ENCODE measurements around the gene EHBP1. TPM values are rescaled to one million over a fixed set of nuclear protein-coding genes. Genes with fewer than 3 reads are reported as not detected.

The EHBP1 gene
- polyA plus RNA-seq, 1 of the 3 experiments (the other 2 are of a cell fraction) = 62.7 TPM

- no peak overlapping the region for H3K4me2 ChIP-seq
- no peaks in the 10 kb centered on the region for H3K79me2 ChIP-seq (ENCODE audit: insufficient read depth)
- no peaks in the 10 kb centered on the region for H3K27me3 ChIP-seq (ENCODE audit: insufficient read depth)
- H3K9ac ChIP-seq = no peak overlapping the region
- no peak overlapping the region for H2AFZ ChIP-seq (ENCODE audit: low read depth)
- TF ChIP-seq MEF2A (IDR thresholded peaks at IDR 0.05; ENCODE audit: borderline replicate concordance, low read depth) (no peak), TAF1 (IDR thresholded peaks at IDR 0.05; ENCODE audit: borderline replicate concordance, low read depth, low read length) (no peak), YY1 (IDR thresholded peaks at IDR 0.05; ENCODE audit: low read depth) (no peak), RAD21 (IDR thresholded peaks at IDR 0.05; ENCODE audit: low read length) (no peak), MXI1 (IDR thresholded peaks at IDR 0.05; ENCODE audit: low read depth, low read length) (no peak), USF1 (IDR thresholded peaks at IDR 0.05; ENCODE audit: borderline replicate concordance, low read depth) (no peak), RXRA (IDR thresholded peaks at IDR 0.05; ENCODE audit: borderline replicate concordance, low read depth) (no peak), GATA2 (CRISPR knock-in tag; IDR thresholded peaks at IDR 0.05) (no peak)
- TF ChIP-seq, protein P1, sequence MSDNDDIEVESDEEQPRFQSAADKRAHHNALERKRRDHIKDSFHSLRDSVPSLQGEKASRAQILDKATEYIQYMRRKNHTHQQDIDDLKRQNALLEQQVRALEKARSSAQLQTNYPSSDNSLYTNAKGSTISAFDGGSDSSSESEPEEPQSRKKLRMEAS (IDR thresholded peaks at IDR 0.05; ENCODE audit: low read depth) = no peak
- TF ChIP-seq, protein P2, sequence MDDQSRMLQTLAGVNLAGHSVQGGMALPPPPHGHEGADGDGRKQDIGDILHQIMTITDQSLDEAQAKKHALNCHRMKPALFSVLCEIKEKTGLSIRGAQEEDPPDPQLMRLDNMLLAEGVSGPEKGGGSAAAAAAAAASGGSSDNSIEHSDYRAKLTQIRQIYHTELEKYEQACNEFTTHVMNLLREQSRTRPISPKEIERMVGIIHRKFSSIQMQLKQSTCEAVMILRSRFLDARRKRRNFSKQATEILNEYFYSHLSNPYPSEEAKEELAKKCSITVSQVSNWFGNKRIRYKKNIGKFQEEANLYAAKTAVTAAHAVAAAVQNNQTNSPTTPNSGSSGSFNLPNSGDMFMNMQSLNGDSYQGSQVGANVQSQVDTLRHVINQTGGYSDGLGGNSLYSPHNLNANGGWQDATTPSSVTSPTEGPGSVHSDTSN (IDR thresholded peaks at IDR 0.05) = no peak
- TF ChIP-seq, protein P3, sequence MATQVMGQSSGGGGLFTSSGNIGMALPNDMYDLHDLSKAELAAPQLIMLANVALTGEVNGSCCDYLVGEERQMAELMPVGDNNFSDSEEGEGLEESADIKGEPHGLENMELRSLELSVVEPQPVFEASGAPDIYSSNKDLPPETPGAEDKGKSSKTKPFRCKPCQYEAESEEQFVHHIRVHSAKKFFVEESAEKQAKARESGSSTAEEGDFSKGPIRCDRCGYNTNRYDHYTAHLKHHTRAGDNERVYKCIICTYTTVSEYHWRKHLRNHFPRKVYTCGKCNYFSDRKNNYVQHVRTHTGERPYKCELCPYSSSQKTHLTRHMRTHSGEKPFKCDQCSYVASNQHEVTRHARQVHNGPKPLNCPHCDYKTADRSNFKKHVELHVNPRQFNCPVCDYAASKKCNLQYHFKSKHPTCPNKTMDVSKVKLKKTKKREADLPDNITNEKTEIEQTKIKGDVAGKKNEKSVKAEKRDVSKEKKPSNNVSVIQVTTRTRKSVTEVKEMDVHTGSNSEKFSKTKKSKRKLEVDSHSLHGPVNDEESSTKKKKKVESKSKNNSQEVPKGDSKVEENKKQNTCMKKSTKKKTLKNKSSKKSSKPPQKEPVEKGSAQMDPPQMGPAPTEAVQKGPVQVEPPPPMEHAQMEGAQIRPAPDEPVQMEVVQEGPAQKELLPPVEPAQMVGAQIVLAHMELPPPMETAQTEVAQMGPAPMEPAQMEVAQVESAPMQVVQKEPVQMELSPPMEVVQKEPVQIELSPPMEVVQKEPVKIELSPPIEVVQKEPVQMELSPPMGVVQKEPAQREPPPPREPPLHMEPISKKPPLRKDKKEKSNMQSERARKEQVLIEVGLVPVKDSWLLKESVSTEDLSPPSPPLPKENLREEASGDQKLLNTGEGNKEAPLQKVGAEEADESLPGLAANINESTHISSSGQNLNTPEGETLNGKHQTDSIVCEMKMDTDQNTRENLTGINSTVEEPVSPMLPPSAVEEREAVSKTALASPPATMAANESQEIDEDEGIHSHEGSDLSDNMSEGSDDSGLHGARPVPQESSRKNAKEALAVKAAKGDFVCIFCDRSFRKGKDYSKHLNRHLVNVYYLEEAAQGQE (IDR thresholded peaks at IDR 0.05; ENCODE audit: low read depth, low read length) = no peak
- H4K20me1 ChIP-seq (ENCODE audit: insufficient read depth) = no peaks in the 10 kb centered on the region
- no peak overlapping the region for H3K4me3 ChIP-seq (ENCODE audit: low read depth in 2 of 2, low read length in 1 of 2)
- H3K36me3 ChIP-seq (replicated peaks in 1 of 2; ENCODE audit: control insufficient read depth in 1 of 2, insufficient read depth in 2 of 2, low read length in 1 of 2) = peaks cover 21 to 55% of the 10 kb centered on the region in 2 experiments
- H3K9me3 ChIP-seq = no peaks in the 10 kb centered on the region
- DNase-seq = no peak
- ChIA-PET POLR2A (no interaction called here), CTCF (no interaction called here)
- peaks cover 0 to 4% of the 10 kb centered on the region in 2 experiments; a peak in 2 of 4 replicates for H3K4me1 ChIP-seq (ENCODE audit: control insufficient read depth in 1 of 2, insufficient read depth in 2 of 2, low read depth in 1 of 2, low read length in 1 of 2)
- H3K9me2 ChIP-seq = no peaks in the 10 kb centered on the region; the same call in 1 of the 2 replicates
- no peak overlapping the region for H3K27ac ChIP-seq (ENCODE audit: low read depth in 2 of 2, low read length in 1 of 2)
- H3F3A ChIP-seq (replicated peaks; ENCODE audit: insufficient read depth) = no peaks in the 10 kb centered on the region
Measured at GRCh38 chr2:63007813-63008458, 302.4 kb downstream of the EHBP1 start.

DNA sequence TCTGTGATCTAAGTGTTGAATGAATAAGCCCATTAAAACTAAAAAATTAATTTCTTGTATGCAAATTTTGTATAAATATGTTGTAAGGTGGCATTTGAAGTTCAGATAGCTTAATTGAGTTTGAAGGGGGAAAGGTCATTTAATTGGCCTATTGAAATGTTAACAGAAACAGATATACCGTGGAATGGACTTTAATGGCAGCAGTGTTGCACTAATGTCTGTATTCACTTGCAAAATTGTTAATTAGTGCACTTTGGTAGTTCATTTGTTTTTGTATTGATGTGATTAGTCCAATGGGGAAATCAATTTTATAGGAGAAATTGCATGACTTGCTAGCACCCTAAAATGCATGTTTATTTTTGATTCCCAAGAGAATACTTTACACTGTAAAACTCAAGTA, 303.3 kb downstream of the EHBP1 start:
- Histone ChIP-seq H3K4me1 (ENCODE audit: control insufficient read depth in 1 of 2, insufficient read depth in 2 of 2, low read depth in 1 of 2, low read length in 1 of 2) (no peaks in the 10 kb centered on the region; a peak in 2 of 4 replicates), H3K9me3 (no peaks in the 10 kb centered on the region), H3K9me2 (no peaks in the 10 kb centered on the region; the same call in 1 of the 2 replicates), H3K4me3 (ENCODE audit: low read depth in 2 of 2, low read length in 1 of 2) (no peak overlapping the region), H3K4me2 (no peak overlapping the region), H3K27me3 (ENCODE audit: insufficient read depth) (no peaks in the 10 kb centered on the region), H2AFZ (ENCODE audit: low read depth) (no peak overlapping the region), H3K36me3 (replicated peaks in 1 of 2; ENCODE audit: control insufficient read depth in 1 of 2, insufficient read depth in 2 of 2, low read length in 1 of 2) (peaks cover 17 to 59% of the 10 kb centered on the region in 2 experiments), H3K79me2 (ENCODE audit: insufficient read depth) (no peaks in the 10 kb centered on the region), H3F3A (replicated peaks; ENCODE audit: insufficient read depth) (no peaks in the 10 kb centered on the region), H4K20me1 (ENCODE audit: insufficient read depth) (no peaks in the 10 kb centered on the region), H3K9ac (no peak overlapping the region), H3K27ac (ENCODE audit: low read depth in 2 of 2, low read length in 1 of 2) (no peak overlapping the region)
- no peak for DNase-seq
- ChIA-PET CTCF (no interaction called here), POLR2A (no interaction called here)
- WGBS (ENCODE audit: low lambda C conversion rate) = 100% methylated on average over 1 of the region's 1 CpG
- TF ChIP-seq GABPA (IDR thresholded peaks at IDR 0.05; ENCODE audit: low read depth) = no peak
- TF ChIP-seq GATA2 (CRISPR knock-in tag; IDR thresholded peaks at IDR 0.05) = no peak
- TF ChIP-seq JUND (IDR thresholded peaks at IDR 0.05) = no peak
- TF ChIP-seq FOSL2 (IDR thresholded peaks at IDR 0.05; ENCODE audit: borderline replicate concordance, low read depth) = no peak
- TF ChIP-seq SIN3A (IDR thresholded peaks at IDR 0.05; ENCODE audit: borderline replicate concordance, low read depth, low read length) = no peak
- TF ChIP-seq ELF1 (IDR thresholded peaks at IDR 0.05) = no peak
- TF ChIP-seq, protein P2 (IDR thresholded peaks at IDR 0.05) = no peak
- TF ChIP-seq ZBTB33 (IDR thresholded peaks at IDR 0.05; ENCODE audit: borderline replicate concordance, low read depth) = no peak
- TF ChIP-seq TAF1 (IDR thresholded peaks at IDR 0.05; ENCODE audit: borderline replicate concordance, low read depth, low read length) = no peak
- TF ChIP-seq, protein P1 (IDR thresholded peaks at IDR 0.05; ENCODE audit: low read depth) = no peak
